LNCaP clone FGC (cell line): ENCODE data around the gene PCDHB14.
A peak's percentile ranks its signal among the peaks of the same experiment; 100 is the strongest.
"Not testable (repeated sequence)": the region's sequence is repeated elsewhere in the genome, so short reads cannot be mapped to it uniquely, and the experiment has no call there.

Experiments
- DNase-seq: peaks from one replicate; pipeline ENCODE4 v3.0.0-alpha.2; 2011; ENCODE audit warnings: low read depth
- H3K4me3 ChIP-seq: 2 replicates; pipeline ENCODE4 v1.5.1; 2011; ENCODE audit warnings: mild to moderate bottlenecking, low read depth, low read length, control low read depth
- CTCF ChIP-seq: IDR thresholded peaks from 2 replicates; pipeline ENCODE4 v1.5.1; 2012; ENCODE audit warnings: mild to moderate bottlenecking; ENCODE audit not compliant: control insufficient read depth, insufficient read depth; ENCODE audit errors: extremely low read depth

PCDHB14 gene

GRCh38 chr5:141223112-141223783, at the start of gene PCDHB14:
PCDHB14 (plus strand) TSS chr5:141223343; CDS start chr5:141223506, 163 bp downstream.
- H3K4me3 ChIP-seq: peak within 1 kb of the TSS; percentile 37
- peak; percentile 46 for TF ChIP-seq CTCF
- peak; percentile 32 for DNase-seq

GRCh38 chr5:141174291-141175104, 48.6 kb upstream of the PCDHB14 start:
- DNase-seq, H3K4me3 ChIP-seq: not testable (repeated sequence)

- no peak for DNase-seq
- TF ChIP-seq CTCF: no peak
- no peak overlapping the region for H3K4me3 ChIP-seq
Observed at GRCh38 chr5:141175933-141176332, 47.2 kb upstream of the PCDHB14 start.

- TF ChIP-seq CTCF: peak; percentile 43
- not testable (repeated sequence) for DNase-seq
- peak within 1 kb of the TSS; percentile 6; the same call in 1 of the 2 replicates for H3K4me3 ChIP-seq
Observed at GRCh38 chr5:141177577-141178191, 45.5 kb upstream of the PCDHB14 start, which contains the start of gene PCDHB8. PCDHB8 (plus strand) TSS chr5:141177790; CDS start chr5:141178035, 245 bp downstream.

- H3K4me3 ChIP-seq, DNase-seq: not testable (repeated sequence)
Observed at GRCh38 chr5:141179371-141179770, 43.8 kb upstream of the PCDHB14 start.

GRCh38 chr5:141179876-141180275, 43.3 kb upstream of the PCDHB14 start:
- not testable (repeated sequence) for DNase-seq, H3K4me3 ChIP-seq

- no peak overlapping the region for H3K4me3 ChIP-seq
Observed at GRCh38 chr5:141180313-141180712, 42.8 kb upstream of the PCDHB14 start.

More at GRCh38 chr5:141180313-141180712, 42.8 kb upstream of the PCDHB14 start:
- DNase-seq: no peak
- TF ChIP-seq CTCF: no peak
